Activated naive CD8-positive, alpha-beta T cell treated with anti-CD3 and anti-CD28 coated beads, Interleukin-2, amount 50 U/mL, for 24 hours (primary cell): Measurements from ENCODE around the gene MMP14.
"Not testable (repeated sequence)": the region's sequence is repeated elsewhere in the genome, so short reads cannot be mapped to it uniquely, and the experiment has no call there.

Experiments
- ATAC-seq: fragments of 150-1000 bp; cut with Tn5 transposase; one replicate; pipeline ENCODE4 v1.10.0; 2021
- DNase-seq: peaks from one replicate; pipeline ENCODE4 v3.0.0; 2021
- H3K27ac Mint-ChIP-seq: one replicate; pipeline ENCODE4 v1.8.0; 2021; ENCODE audit warnings: mild to moderate bottlenecking, mixed read lengths
- H3K27me3 Mint-ChIP-seq: one replicate; pipeline ENCODE4 v1.8.0; 2021; ENCODE audit warnings: mixed read lengths
- H3K36me3 Mint-ChIP-seq: one replicate; pipeline ENCODE4 v1.8.0; 2021; ENCODE audit warnings: low read depth, mixed read lengths
- H3K4me1 Mint-ChIP-seq: one replicate; pipeline ENCODE4 v1.8.0; 2021; ENCODE audit warnings: mixed read lengths
- H3K4me3 Mint-ChIP-seq: one replicate; pipeline ENCODE4 v1.8.0; 2021; ENCODE audit warnings: mild to moderate bottlenecking, moderate library complexity, mixed read lengths
- H3K9me3 Mint-ChIP-seq: one replicate; pipeline ENCODE4 v1.8.0; 2021; ENCODE audit warnings: mixed read lengths

MMP14 gene

DNA sequence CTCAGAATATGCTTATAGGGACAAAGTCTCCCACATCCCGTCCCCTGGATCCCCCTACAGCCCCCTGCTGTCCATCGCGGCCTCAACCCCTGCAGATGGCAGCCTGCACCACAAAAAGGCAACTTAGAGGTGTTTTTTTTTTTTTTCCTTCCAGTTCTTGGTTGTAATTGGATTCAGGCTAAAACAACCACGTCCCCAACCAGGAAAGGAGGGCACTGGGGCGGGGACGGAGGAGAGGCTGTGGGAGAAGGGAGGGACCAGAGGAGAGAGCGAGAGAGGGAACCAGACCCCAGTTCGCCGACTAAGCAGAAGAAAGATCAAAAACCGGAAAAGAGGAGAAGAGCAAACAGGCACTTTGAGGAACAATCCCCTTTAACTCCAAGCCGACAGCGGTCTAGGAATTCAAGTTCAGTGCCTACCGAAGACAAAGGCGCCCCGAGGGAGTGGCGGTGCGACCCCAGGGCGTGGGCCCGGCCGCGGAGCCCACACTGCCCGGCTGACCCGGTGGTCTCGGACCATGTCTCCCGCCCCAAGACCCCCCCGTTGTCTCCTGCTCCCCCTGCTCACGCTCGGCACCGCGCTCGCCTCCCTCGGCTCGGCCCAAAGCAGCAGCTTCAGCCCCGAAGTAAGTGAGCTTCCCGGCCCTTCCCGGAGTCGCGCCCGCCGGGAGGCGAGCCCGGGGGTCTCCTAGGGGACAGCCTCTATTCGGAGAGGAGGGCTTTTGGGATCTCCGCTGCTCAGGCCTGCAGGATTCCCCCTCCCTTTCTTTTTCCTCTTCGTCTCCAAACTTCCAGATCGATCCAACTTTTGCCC is at the start of gene MMP14:
Gene MMP14 (plus strand): TSS at position 285 of the 813 bp plus-strand sequence. CDS start 233 bp downstream, at position 518.
- ATAC-seq (no peak), DNase-seq (no peak)
- peak within 1 kb of the TSS; percentile 73 for H3K4me3 Mint-ChIP-seq
- peaks cover 28% of the 10 kb centered on the region for H3K36me3 Mint-ChIP-seq
- H3K27me3 Mint-ChIP-seq: peaks cover 9% of the 10 kb centered on the region
- no peaks in the 10 kb centered on the region for H3K9me3 Mint-ChIP-seq
- peaks cover 27% of the 10 kb centered on the region for H3K4me1 Mint-ChIP-seq
- peak within 1 kb of the TSS; percentile 62 for H3K27ac Mint-ChIP-seq

DNA sequence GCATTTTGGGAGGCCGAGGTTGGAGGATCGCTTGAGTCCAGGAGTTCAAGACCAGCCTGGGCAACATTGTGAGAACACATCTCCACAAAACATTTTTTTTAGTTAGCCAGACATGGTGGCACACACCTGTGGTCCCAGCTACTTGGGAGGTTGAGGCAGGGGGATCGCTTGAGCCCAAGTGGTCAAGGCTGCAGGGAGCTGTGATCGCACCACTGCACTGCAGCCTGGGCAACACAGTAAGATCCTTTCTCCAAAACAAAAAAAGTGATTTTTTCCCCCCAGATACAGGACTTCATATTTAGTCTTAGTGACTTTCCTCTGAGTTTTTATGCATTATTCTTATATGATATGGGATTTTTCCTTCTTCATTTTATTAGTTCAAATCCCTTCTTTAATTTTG is 49.7 kb upstream of the MMP14 start:
- H3K27me3 Mint-ChIP-seq: no peaks in the 10 kb centered on the region
- no peaks in the 10 kb centered on the region for H3K36me3 Mint-ChIP-seq
- no peaks in the 10 kb centered on the region for H3K9me3 Mint-ChIP-seq
- DNase-seq (no peak), ATAC-seq (no peak)
- no peak overlapping the region for H3K27ac Mint-ChIP-seq
- H3K4me3 Mint-ChIP-seq: no peak overlapping the region
- H3K4me1 Mint-ChIP-seq: peaks cover 14% of the 10 kb centered on the region

DNA sequence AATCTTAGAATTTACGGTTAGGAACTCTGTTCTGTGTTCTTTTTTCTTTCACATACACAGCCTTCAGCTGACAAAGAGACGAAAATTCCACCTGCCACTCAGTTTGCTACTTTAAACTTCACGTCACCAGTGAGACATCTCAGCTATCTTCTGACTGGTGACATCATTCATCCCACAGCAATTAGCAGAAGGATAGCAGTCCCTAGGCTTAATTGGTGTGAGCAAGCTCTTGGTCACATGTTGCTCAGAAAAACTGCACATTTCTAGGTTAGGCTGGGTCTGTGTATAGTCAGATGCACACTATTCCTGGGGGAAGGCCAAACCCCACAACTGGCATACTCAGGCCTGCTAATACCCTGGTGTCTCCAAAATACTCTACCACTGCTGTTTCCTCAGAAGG is 45.1 kb upstream of the MMP14 start:
- ATAC-seq (no peak), DNase-seq (no peak)
- Mint-ChIP-seq H3K27ac (no peak overlapping the region), H3K27me3 (peaks cover 4% of the 10 kb centered on the region), H3K4me3 (no peak overlapping the region), H3K4me1 (peaks cover 19% of the 10 kb centered on the region), H3K36me3 (no peaks in the 10 kb centered on the region), H3K9me3 (no peaks in the 10 kb centered on the region)

DNA sequence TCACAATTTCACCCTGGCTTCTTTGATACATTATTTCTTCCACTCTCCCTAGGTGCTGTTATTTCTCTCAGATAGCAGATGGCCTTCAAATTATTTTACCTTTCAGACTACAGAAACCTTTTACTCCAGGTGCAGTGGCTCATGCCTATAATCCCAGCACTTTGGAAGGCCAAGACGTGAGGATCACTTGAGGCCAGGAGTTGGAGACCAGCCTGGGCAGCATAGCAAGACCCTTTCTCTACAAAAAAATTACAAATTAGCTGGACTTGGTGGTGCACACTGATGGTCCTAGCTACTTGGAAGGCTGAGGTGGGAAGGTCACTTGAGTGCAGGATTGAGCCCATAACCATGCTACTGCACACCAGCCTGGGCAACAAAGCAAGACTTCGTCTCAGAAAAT is 44.2 kb upstream of the MMP14 start:
- DNase-seq: no peak
- Mint-ChIP-seq H3K4me3 (no peak overlapping the region), H3K27ac (no peak overlapping the region), H3K4me1 (peaks cover 19% of the 10 kb centered on the region), H3K9me3 (no peaks in the 10 kb centered on the region), H3K27me3 (peaks cover 4% of the 10 kb centered on the region), H3K36me3 (no peaks in the 10 kb centered on the region)
- ATAC-seq: no peak

DNA sequence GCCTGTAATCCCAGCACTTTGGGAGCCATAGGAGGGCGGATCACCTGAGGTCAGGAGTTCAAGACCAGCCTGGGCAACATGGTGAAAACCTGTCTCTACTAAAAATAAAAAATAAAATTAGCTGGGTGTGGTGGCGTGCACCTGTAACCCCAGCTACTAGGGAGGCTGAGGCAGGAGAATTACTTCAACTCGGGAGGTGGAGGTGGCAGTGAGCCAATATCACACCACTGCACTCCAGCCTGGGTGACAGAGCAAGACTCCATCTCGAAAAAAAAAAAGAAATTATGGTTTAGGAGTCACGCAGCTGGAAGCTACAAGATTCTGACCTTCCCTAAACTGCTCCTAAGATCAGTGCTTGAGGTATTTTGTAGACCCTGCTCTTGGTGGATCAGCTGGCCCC is 42.8 kb upstream of the MMP14 start:
- not testable (repeated sequence) for H3K4me3 Mint-ChIP-seq, DNase-seq, H3K27me3 Mint-ChIP-seq, H3K27ac Mint-ChIP-seq, H3K9me3 Mint-ChIP-seq, H3K36me3 Mint-ChIP-seq, ATAC-seq
- peaks cover 19% of the 10 kb centered on the region for H3K4me1 Mint-ChIP-seq

DNA sequence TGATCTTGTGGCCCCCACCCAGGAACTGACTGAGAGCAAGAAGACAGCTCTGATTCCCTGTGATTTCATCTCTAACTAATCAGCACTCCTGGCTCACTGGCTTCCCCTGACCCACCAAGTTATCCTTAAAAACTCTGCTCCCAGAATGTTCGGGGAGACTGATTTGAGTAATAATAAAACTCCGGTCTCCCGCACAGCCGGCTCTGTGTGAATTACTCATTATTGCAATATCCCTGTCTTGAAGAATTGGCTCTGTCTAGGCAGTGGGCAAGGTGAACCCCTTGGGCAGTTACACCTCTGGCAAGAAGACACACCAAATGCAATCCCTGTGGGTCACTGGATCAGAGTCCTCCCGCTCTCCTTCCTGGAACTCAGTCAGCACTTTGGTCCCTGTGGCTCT is 42.4 kb upstream of the MMP14 start:
- DNase-seq: no peak
- Mint-ChIP-seq H3K4me3 (no peak overlapping the region), H3K27ac (no peak overlapping the region), H3K4me1 (peaks cover 19% of the 10 kb centered on the region), H3K9me3 (no peaks in the 10 kb centered on the region), H3K36me3 (no peaks in the 10 kb centered on the region), H3K27me3 (peaks cover 4% of the 10 kb centered on the region)
- no peak for ATAC-seq

DNA sequence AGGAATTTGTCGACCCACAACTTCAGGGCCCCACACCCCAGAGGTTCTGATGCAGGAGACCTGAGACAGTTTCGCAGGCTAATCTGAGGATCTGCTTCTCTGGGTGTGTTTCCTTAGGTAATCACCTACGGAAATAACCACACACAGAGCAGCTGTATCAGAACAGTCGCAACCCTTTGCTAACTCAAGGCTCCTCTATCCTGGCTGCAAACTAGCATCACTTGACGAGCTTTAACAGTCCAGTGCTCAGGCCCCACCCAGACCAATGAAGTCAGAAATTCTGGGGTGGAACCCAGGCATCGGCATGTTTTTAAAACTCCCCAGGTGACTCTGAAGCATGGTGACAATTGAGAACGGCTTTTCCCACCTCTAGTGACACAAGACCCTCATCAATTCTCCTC is 41.8 kb upstream of the MMP14 start:
- H3K9me3 Mint-ChIP-seq: no peaks in the 10 kb centered on the region
- H3K4me3 Mint-ChIP-seq: no peak overlapping the region
- DNase-seq: no peak
- peak overlapping the region; percentile 42 for H3K27ac Mint-ChIP-seq
- peaks cover 4% of the 10 kb centered on the region for H3K27me3 Mint-ChIP-seq
- H3K36me3 Mint-ChIP-seq: no peaks in the 10 kb centered on the region
- ATAC-seq: peak; percentile 38
- peaks cover 18% of the 10 kb centered on the region for H3K4me1 Mint-ChIP-seq

DNA sequence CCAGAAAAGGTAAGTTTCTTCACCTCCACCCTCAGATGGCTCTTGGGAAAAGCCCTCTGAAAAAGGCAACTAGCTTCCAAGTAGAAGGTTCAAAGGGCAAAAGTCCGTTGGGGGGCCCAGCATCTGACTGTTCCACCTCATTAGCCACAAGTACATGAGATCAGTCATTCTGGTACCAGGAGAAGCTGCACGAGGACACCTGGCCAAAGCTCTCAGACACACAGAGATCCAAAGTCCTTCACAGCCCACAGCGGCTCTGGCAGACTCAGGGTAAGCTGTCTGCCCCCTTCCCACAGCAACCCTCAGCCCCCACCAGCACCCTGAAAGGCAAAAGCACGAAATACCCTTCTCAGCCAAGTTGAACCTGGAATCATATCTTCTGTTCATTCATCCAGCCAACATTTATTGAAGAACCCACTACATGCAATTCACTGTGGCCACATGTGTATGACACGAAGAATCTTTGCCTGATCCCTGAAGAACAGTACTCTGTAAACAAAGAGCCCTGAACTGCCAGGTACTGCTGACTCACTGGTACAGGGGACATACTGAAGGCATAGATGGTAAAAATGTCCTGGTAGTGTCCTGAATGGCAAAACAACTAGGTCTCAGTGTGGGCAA is 40.2 kb upstream of the MMP14 start:
- DNase-seq (no peak), ATAC-seq (no peak)
- Mint-ChIP-seq H3K27ac (no peak overlapping the region), H3K9me3 (no peaks in the 10 kb centered on the region), H3K36me3 (no peaks in the 10 kb centered on the region), H3K4me1 (peaks cover 6% of the 10 kb centered on the region), H3K27me3 (peaks cover 9% of the 10 kb centered on the region), H3K4me3 (no peak overlapping the region)

DNA sequence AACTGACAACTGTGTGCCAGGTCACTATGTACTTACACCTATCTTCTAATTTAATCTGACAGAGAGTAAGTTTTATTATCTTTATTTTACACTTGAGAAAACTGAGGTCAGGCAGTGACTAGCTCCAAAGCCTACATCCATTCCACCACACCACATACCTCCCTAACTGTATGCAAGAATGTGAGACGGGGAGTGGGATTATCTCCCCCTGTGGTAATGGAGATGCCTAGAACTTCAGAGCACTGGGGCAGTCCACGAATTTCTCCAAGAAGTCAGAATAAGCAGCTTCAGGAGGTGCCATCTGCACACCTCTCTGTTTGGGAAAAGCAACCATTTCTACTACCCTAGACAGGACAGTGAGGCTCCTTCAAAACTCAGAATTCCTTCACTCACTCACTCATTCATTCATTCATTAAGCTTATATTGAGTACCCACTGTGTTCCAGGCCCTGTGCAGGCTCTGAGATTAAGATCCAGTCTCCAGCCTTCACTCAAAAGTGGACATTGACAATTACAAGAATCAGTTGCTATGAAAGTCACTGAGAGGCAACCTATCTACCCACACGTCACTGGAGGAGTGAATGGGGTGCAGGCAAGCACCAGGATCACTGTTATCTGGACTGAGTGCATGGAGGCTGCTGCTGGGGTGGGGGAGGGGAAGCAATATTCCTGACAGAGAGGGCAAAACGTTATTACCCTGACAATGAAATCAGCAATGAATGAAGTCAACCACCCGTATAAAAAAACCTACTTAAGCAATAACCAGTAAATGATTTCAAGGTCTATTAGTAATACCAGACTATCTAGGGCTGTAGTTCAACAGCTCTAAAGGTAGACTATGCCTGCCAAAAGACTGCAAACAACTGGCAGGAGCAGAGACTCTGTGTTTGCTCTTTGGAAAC is 39.1 kb upstream of the MMP14 start:
- no peaks in the 10 kb centered on the region for H3K36me3 Mint-ChIP-seq
- DNase-seq: no peak
- H3K9me3 Mint-ChIP-seq: no peaks in the 10 kb centered on the region
- no peak for ATAC-seq
- no peak overlapping the region for H3K4me3 Mint-ChIP-seq
- H3K27ac Mint-ChIP-seq: no peak overlapping the region
- H3K4me1 Mint-ChIP-seq: peaks cover 6% of the 10 kb centered on the region
- peaks cover 11% of the 10 kb centered on the region for H3K27me3 Mint-ChIP-seq

DNA sequence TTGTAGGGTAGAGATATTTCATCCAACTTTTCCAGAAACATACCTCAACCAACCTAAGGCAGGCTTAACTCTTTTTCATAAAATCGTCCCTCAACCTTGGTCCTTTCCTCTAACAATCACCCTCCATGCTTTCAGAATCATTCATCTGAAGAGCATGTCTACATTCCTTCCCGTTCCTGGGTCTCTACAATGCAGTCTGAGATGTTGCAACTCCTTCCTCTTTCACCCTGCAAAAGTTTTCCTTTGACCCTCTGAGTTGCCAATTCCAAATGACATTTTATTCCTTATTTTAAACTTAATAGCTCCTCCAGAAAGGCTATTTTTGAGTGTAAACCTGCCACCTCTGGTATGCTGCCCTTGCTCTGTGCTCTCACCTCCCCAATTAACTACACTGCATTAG is 37.9 kb upstream of the MMP14 start:
- ATAC-seq: no peak
- H3K27me3 Mint-ChIP-seq: peaks cover 11% of the 10 kb centered on the region
- H3K4me3 Mint-ChIP-seq: no peak overlapping the region
- no peaks in the 10 kb centered on the region for H3K9me3 Mint-ChIP-seq
- peaks cover 9% of the 10 kb centered on the region for H3K4me1 Mint-ChIP-seq
- no peak overlapping the region for H3K27ac Mint-ChIP-seq
- DNase-seq: no peak
- H3K36me3 Mint-ChIP-seq: no peaks in the 10 kb centered on the region

DNA sequence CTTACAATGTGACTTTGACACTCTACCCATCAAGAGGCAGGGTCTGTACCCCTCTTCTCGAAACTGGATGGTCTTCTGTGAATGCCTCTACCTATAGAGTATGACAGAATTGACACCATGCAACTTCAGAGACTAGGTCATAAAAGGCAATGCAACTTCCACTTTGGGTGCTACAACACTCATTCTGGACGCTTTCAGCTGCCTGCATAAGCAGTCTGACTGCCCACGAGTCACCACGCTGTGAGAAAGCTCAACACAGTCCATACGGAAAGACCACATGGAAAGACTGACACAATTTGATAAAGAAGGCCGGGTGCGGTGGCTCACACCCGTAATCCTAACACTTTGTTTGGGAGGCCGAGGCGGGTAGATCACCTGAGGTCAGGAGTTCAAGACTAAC is 36.0 kb upstream of the MMP14 start:
- ATAC-seq: no peak
- Mint-ChIP-seq H3K27ac (no peak overlapping the region), H3K4me1 (peaks cover 11% of the 10 kb centered on the region), H3K36me3 (no peaks in the 10 kb centered on the region), H3K27me3 (peaks cover 11% of the 10 kb centered on the region), H3K4me3 (no peak overlapping the region), H3K9me3 (no peaks in the 10 kb centered on the region)
- DNase-seq: no peak

DNA sequence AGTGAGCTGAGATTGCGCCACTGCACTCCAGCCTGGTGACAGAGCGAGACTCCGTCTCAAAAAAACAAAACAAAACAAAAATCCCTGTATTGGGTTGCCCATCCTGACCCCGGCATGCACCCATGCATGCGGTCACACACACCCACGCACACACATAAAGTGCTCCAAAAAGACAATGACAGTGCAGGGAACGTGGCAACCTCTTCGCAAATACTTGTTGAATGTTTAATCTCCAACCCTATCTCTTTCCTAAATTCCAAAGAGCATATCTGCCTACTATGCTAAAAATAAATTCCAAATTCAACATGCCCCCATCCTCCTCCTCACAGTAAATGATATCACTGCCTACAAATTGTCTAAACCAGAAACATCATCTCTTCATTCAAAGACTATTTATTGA is 34.7 kb upstream of the MMP14 start:
- peaks cover 9% of the 10 kb centered on the region for H3K27me3 Mint-ChIP-seq
- DNase-seq (no peak), ATAC-seq (no peak)
- peaks cover 7% of the 10 kb centered on the region for H3K4me1 Mint-ChIP-seq
- no peaks in the 10 kb centered on the region for H3K36me3 Mint-ChIP-seq
- no peaks in the 10 kb centered on the region for H3K9me3 Mint-ChIP-seq
- no peak overlapping the region for H3K4me3 Mint-ChIP-seq
- no peak overlapping the region for H3K27ac Mint-ChIP-seq

DNA sequence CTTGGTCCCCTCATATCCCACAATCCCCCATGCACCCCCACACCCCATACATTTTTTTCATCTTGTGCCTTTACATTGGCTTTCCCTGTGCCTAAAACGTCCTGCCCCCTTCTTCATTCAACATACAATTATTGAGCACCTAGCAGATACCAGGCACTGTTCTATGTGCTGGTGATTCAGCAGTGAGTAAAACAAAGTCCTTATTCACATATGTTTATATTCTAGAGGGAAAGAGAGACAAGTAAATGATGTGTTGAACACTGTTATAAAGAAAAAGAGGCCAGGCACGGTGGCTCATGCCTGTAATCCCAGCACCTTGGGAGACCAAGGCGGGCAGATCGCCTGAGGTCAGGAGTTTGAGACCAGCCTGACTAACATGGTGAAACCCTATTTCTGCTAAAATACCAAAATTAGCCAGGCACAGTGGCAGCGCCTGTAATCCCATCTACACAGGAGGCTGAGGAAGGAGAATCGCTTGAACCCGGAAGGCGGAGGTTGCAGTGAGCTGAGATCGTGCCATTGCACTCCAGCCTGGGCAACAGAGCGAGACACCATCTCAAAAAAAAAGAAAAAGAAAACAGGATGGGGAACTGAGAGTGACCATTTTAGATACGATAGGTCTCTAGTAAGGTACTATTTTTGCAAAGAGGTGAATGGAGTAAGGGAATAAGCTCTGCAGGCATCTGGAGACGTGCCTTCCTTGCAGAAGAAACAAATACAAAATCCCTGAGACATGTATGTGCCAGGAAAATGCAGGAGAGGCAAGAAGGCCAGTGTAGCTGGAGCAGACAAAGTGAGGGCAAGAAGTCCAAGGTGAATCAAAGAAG is 33.3 kb upstream of the MMP14 start:
- DNase-seq (no peak), ATAC-seq (no peak)
- no peaks in the 10 kb centered on the region for H3K36me3 Mint-ChIP-seq
- no peaks in the 10 kb centered on the region for H3K9me3 Mint-ChIP-seq
- H3K4me3 Mint-ChIP-seq: no peak overlapping the region
- peaks cover 9% of the 10 kb centered on the region for H3K27me3 Mint-ChIP-seq
- peaks cover 9% of the 10 kb centered on the region for H3K4me1 Mint-ChIP-seq
- no peak overlapping the region for H3K27ac Mint-ChIP-seq

DNA sequence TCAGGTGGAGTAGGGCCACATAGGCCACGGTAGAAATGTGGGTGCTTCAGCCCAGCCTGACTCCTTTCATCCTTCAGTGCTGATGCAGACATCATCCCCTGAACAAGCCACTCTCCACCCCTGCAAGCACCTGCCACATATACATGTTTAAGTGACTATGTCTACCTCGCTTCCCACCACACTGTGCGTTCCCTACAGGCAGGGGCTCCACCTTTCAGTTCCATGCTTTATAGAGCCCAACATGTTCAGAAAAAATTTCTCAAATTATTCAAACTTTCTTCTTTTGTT is 32.8 kb upstream of the MMP14 start:
- ATAC-seq (no peak), DNase-seq (no peak)
- H3K27ac Mint-ChIP-seq: no peak overlapping the region
- no peak overlapping the region for H3K4me3 Mint-ChIP-seq
- H3K27me3 Mint-ChIP-seq: peaks cover 9% of the 10 kb centered on the region
- no peaks in the 10 kb centered on the region for H3K9me3 Mint-ChIP-seq
- H3K4me1 Mint-ChIP-seq: peaks cover 9% of the 10 kb centered on the region
- no peaks in the 10 kb centered on the region for H3K36me3 Mint-ChIP-seq
